NOMO-1 (cell line): ENCODE measurements around the gene DNAI2.
A peak's percentile ranks its signal among the peaks of the same experiment; 100 is the strongest.

ENCODE experiments used
- DNase-seq, 2 experiments: peaks; one replicate each; lab custom pipeline; 2025; ENCODE audit not compliant: unreplicated experiment in 2 of 2; lab: John Stamatoyannopoulos, UW

The DNAI2 gene

GRCh38 chr17:74274060-74274708 is at the start of gene DNAI2:
TSS of gene DNAI2 (plus strand) at chr17:74274234. CDS start at chr17:74281818, 7,584 bp downstream.
- DNase-seq, result no peak

- DNase-seq, result no peak
Observed at GRCh38 chr17:74224959-74225725, 48.9 kb upstream of the DNAI2 start.

GRCh38 chr17:74226252-74226651 is 47.8 kb upstream of the DNAI2 start:
- DNase-seq, result no peak

GRCh38 chr17:74227271-74228080 is 46.6 kb upstream of the DNAI2 start:
- no peak for DNase-seq

- no peak for DNase-seq
Observed at GRCh38 chr17:74228306-74228978, 45.6 kb upstream of the DNAI2 start.

GRCh38 chr17:74230896-74231295 is 43.1 kb upstream of the DNAI2 start:
- no peak for DNase-seq

- no peak for DNase-seq
Observed at GRCh38 chr17:74231928-74232907, 41.8 kb upstream of the DNAI2 start.

GRCh38 chr17:74233937-74234336 is 40.1 kb upstream of the DNAI2 start:
- no peak for DNase-seq

GRCh38 chr17:74234486-74234885 is 39.5 kb upstream of the DNAI2 start:
- peak in 1 of 2 experiments; percentile 24 for DNase-seq

GRCh38 chr17:74235040-74235581 is 38.9 kb upstream of the DNAI2 start:
- DNase-seq, result peak; percentile 39 to 70

GRCh38 chr17:74235911-74236371 is 38.1 kb upstream of the DNAI2 start:
- DNase-seq, result no peak

- no peak for DNase-seq
Observed at GRCh38 chr17:74237321-74237720, 36.7 kb upstream of the DNAI2 start.

GRCh38 chr17:74239172-74239571 is 34.9 kb upstream of the DNAI2 start:
- DNase-seq, result peak; percentile 44 to 63

- no peak for DNase-seq
Observed at GRCh38 chr17:74240618-74241205, 33.3 kb upstream of the DNAI2 start.

GRCh38 chr17:74241431-74241830 is 32.6 kb upstream of the DNAI2 start:
- no peak for DNase-seq

- DNase-seq, result no peak
Observed at GRCh38 chr17:74241847-74242246, 32.2 kb upstream of the DNAI2 start.

- no peak for DNase-seq
Observed at GRCh38 chr17:74243013-74243755, 30.9 kb upstream of the DNAI2 start.

- no peak for DNase-seq
Observed at GRCh38 chr17:74244128-74244527, 29.9 kb upstream of the DNAI2 start.
